ENCODE measurements around the gene NANOS3.

Gene NANOS3

DNA sequence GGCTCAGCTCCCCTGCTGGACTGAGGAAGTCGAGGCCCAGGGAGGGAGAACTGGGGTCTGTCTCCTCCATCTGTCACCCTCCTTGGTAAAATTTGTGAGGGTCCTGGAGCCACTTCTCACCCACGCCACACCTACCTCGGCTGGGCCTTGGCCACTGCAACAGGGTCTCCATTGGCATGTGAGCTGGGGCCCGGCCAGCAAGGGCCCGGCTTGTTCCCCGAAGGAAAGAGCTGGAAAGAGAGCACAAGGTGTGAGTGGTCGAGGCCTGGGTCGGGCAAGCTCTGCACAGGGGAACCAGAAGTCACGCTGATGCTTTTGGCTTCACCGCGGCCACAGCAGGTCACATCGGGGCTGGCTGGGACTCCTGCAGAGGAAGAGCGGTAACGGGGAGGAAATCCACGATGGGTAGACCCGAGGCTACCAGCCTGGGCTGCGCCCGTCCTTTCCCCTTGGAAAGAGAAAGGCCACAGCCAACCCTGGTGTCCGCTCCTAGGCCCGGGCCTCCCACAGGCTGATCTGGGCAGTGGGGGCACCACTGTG, 9.0 kb downstream of the NANOS3 start:
- DNase-seq (ENCODE audit: low read depth) = no peak

DNA sequence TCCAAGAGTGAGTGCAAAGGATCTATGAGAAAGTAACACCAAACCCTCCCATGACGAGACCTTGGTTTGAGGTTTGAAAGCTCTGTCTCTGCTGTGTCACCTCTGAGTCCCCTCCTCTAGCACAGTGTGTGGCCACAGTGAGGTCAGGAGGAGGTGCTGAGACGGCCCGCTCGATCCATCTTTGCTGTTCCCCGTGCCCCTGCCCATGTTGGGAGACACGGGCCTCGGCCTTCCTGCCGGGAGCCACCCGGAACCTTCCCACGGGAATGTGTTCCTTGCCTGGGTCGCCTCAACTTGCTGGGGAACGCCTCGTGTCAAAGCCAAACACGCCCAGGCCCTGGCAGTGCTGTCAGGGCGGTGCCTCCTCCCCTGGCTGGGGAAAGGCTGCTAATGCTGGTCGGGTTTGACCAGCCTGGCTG, 10.1 kb downstream of the NANOS3 start:
- DNase-seq (ENCODE audit: low read depth) = no peak

DNA sequence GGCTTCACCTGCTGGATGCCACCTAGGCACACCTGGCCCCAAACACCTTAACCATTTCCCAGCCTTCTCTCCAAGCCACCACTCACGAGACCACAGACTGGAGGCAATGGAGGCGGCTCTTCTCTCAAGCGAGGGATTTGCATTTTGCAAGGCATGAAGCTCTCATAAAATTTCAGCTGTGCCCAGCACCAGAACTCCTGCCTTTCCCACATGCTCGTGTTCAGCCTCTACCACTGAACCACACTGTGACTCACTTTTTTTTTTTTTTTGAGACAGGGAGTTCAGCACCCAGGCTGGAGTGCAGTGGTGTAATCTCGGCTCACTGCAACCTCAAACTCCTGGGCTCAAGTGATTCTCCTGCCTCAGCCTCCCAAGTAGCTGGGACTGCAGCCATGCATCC, 10.6 kb downstream of the NANOS3 start:
- no peak for DNase-seq (ENCODE audit: low read depth)

DNA sequence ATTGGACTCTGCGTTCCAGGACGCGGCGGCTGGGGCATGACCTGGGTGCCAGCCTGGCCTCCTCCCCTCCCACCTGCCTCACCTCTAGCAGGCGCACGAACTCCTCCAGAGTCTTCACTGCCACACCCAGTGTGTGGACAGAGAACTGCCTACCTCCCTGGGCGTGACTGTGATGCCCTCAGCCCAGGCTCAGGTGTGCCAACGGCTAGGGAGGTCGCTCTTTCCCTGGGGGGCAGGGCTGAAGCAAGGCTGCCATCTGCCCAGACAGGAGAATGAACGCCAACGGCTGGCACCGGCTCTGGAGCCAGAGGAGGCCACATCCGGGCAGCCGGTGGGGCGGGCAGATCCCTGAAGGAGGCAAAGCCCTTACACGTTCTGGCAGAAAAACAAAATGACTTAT, 11.3 kb downstream of the NANOS3 start:
- DNase-seq (ENCODE audit: low read depth) = no peak

DNA sequence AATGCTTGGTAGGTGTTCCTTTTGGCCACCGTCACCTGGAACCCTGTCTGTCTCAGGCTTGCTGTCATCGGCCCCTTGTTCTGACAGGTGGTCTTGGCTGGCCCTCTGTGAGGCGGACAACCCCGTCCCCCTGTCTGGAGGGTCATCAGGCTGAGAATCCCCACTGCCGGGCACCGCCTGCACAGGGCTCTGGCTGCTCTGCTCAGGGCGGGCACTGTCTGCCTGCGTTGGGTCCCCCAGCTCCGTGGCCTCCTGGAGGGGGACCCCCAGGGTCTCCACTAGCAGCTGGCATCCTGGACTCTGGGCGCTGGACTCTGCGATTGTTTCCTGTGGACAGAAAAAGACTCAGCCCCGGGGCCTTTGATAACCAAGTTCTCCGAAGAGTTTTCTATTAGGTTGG, 13.2 kb downstream of the NANOS3 start:
- no peak for DNase-seq (ENCODE audit: low read depth)

DNA sequence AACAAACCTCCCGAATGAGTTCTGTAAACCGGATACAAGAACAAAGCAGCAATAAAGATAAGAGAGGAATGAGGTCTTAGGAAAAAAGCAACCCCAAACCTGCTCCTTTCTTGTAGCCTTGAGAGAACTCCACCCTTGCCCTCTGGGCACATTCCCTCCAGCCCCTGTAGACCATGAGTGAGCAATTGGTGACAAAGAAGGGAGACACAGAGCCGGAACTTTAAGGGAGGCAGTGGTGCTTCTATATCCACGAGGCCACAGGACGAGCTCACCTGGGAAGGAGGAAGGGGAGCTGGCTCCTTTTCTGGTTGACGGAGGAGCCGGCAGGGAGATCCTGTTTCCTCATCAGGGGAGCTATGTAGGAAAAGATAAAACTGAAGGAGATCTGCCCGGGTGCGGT, 15.9 kb downstream of the NANOS3 start:
- no peak for DNase-seq (ENCODE audit: low read depth)

DNA sequence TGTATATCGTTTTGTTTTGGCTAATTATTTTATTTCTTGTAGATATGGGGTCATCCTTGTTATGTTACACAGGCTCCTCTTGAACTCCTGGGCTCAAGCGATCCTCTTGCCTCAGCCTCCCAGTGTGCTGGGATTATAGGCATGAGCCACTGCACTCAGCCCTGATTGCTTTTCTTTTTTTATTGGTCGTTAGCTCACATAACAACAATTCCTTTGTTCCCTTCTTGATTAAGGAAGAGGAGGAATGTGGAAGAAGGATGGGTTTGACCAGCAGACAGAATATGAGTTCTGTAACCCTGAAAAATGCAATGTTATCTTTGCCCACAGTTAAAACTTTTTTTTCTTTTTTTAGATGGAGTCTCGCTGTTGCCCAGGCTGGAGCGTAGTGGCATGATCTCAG, 17.6 kb downstream of the NANOS3 start:
- DNase-seq (ENCODE audit: low read depth) = no peak

DNA sequence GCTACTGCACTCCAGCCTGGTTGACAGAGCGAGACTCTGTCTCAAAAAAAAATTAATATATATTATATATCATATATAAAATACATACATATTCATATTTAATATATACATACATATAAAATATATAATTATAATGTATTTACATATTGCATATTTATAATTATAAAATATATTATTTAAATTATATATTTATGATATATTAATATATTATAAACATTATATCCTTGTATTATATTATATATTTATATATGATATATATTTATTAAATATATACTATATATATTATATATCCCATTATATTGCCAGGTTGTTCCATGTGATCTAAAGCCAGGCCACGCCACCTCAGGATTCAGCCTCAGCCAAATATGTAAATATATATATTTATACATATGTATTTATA, 19.3 kb downstream of the NANOS3 start:
- no peak for DNase-seq (ENCODE audit: low read depth)

DNA sequence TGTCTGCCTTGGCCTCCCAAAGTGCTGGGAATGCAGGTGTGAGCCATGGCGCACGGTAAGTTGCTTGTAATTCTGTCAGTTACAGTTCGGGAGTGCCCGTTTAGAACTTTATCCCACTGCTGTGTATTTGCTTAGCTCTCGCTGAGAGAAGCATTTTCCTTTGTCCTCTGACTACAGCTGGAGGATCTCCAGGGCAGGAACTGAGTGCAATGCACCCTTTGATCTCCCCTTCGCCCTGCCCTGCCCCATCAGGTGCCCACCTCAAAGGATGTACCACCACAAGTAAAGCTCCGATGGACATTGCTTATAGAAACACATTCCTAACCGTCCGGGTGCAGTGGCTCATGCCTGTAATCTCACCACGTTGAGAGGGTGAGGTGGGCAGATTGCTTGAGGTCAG, 22.5 kb downstream of the NANOS3 start:
- no peak for DNase-seq (ENCODE audit: low read depth)

DNA sequence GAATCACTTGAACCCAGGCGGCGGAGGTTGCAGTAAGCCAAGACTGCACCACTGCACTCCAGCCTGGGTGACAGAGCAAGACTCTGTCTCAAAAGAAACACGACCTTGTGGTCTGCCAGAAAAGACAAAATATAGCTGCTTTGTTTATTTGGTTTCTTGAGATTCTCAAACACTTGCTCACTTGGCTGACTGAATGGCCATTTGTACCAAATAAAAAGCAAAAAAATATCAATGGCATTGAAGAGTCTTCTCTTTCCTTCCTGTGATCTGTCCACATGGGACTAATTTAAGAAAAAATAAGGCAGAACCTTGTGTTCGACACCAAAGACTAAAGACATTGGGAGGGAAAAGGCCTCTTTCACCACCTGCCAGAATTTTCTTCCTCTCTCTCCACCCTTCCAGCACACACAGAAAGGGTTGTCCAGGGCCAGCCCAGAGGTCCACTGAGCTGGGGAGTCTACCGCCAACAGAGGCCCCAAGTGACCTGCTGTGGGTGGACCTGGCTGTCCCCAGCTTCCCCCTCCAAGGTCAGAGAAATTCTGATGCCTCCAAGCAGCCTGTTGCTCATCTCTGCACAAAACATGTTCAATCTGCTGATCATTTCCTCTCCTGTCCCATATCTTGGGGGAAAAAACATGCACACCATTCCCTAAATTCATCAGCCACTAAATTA, 23.1 kb downstream of the NANOS3 start:
- no peak for DNase-seq (ENCODE audit: low read depth)

DNA sequence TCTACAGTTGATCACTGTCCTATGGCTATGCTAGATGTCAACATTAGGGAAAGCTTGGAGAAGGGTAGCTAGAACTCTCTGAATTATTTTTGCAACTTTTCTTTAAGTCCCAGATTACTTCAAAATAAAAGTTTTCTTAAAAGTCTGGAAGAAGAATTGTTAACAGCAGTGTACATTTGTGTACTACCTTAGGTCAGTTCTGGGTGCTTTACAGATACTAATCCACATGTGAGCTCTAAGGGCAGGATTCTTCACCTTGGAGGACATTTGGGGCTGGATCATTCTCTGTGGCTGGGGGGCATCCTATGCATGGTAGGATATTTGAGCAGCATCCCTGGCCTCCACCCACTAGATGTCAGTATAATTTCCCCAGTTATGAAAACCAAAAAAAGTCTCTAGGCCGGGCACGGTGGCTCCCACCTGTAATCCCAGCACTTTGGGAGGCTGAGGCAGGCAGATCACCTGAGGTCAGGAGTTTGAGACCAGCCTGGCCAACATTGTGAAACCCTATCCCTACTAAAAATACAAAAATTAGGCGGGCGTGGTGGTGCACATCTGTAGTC, 26.1 kb downstream of the NANOS3 start:
- no peak for DNase-seq (ENCODE audit: low read depth)

DNA sequence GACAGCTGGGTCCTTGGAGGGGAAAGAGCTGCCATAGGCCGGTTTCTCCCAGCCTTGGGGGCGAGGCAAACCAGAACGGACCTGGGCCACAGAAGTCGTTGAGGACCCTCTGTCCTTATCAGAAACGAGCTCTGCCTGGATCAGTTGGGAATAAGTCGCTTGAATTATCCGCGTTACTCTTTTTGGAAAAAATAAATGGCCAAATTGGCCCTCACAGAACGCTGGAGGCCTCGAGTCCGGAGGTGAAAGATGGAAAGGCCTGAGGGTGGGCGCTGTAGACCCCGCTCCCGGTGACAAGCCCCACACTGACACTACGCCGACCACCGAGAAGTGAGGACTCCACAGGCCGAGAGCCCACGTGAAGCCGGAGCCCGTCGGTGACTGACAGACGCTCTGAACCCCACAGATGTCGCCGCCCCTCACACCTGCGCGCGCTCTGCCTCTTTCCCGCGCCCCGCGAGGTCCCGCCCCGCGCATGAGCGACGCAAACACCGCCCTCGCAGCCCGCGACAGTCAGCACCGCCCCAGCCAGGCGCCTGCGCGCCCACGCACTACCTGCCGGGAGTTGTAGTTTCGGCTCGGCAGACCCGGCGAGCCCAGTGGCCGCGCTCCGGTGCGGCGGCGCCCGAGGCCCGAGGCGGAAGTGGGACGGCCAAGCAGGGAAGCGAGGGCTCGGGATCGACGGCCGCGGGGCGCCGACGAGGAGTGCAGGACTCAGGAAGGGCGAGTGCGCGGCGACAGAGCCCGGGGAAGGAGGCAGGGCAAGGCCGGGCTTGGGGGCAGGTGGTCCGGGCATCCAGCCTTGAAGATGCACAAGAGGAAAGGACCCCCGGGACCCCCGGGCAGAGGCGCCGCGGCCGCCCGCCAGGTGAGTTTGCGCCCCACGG, 28.9 kb downstream of the NANOS3 start, which contains the start of the genes BRME1 and CC2D1A:
Gene BRME1 (minus strand): TSS at position 484 of the 887 bp plus-strand sequence. CDS start 1,225 bp downstream, outside the sequence.
Gene CC2D1A (plus strand): TSS at position 568 of the 887 bp plus-strand sequence. CDS start 241 bp downstream, at position 809.
- DNase-seq (ENCODE audit: low read depth) = peak; percentile 91

DNA sequence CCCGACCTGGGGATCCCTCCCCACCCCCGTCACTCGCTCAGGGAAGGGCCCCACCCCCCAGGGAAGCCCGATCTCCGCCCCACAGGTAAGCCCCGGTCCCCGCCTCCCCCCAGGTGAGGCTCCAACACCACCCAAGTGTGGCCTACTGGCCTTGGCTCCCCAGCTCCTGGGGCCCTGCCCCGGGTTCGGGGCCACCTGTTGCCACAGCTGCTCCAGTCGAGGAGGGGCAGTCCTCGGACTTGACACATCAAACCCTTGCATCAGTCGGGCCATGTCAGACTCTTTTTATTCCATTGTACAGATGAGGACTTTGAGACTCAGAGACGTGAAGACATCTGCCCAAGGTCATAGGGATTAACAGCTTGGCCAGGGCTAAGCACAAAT, 29.6 kb downstream of the NANOS3 start:
- no peak for DNase-seq (ENCODE audit: low read depth)

DNA sequence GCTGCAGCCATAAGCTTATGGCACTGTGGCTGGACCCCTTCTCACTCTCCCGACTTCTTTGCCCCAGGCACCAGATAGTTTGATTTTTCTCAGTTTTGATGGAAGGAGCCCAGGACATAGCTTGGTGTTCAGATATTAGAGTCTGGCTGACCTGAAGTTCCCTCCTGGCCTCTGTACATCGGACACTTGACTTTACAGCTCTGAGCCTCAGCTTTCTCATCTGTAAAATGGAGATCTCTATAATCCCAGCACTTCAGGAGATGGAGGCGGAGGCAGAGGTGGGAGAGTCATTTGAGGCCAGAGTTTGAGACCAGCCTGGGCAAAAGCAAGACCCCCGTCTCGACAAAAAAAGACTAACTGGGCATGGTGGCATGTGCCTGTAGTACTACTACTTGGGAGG, 30.0 kb downstream of the NANOS3 start:
- DNase-seq (ENCODE audit: low read depth) = no peak

DNA sequence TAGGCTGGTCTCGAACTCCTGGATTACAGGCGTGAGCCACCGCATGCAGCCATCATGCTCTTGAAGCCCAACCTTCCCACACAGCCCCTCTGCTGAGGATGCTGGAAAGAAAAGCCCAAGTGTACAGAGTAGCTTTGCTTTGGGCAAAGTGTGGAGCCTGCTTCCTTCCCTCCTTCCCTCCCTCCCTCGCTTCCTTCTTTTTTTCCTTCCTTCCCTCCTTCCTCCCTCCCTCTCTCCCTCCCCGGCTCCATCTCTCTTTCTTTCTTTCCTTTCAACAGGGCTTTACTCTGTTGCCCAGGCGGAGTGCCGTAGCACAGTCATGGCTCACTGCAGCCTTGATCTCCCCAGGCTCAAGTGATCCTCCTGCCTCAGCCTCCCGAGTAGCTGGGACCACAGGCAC, 31.7 kb downstream of the NANOS3 start:
- DNase-seq (ENCODE audit: low read depth) = no peak

DNA sequence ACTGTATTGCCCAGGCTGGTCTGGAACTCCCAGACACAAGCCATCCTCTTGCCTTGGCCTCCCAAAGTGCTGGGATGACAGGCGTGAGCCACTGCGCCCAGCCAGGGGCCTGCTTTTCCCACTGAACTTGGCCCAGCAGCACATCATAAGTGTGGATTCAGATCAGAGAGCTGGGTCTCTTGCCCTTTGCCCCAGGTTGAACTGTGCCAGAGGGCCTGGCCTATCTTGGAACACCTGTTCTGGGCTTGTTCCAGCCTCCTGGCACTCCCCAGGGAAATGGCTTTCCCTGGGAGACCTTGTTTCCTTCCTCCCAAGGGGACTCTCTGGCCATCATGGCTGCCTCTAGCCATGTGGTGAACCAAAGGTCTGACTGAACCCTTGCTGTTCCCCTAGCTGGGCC, 32.5 kb downstream of the NANOS3 start:
- DNase-seq (ENCODE audit: low read depth) = no peak

DNA sequence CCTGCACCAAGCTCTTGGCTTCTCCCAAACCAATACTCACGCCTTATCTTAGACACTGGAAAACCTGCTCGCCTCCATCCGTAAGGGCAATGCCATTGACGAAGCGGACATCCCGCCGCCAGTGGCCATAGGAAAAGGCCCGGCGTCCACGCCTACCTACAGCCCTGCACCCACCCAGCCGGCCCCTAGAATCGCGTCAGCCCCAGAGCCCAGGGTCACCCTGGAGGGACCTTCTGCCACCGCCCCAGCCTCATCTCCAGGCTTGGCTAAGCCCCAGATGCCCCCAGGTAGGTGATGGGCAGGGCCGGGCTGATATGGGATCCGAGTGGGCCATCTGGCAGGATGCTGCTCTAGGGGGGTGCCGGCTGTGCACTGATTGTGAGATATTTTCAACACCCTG, 36.4 kb downstream of the NANOS3 start:
- no peak for DNase-seq (ENCODE audit: low read depth)

DNA sequence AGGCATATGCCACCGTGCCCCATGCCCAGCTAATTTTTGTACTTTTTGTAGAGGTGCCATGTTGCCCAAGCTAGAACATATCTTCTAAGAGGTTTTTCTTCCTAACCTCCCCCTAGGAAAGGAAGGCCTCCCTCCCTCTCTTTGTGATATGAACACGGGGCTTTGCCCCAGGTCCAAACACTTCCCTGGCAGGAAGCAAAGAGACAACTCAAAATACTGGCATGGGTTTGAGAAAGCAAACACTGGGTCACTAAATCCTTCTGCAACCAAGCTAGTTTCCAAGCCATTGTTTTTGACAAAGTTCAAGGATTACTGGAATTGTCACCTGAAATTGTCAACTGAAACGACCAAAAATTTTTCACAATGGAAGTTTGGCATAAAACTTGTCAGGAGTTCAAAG, 37.8 kb downstream of the NANOS3 start:
- no peak for DNase-seq (ENCODE audit: low read depth)

DNA sequence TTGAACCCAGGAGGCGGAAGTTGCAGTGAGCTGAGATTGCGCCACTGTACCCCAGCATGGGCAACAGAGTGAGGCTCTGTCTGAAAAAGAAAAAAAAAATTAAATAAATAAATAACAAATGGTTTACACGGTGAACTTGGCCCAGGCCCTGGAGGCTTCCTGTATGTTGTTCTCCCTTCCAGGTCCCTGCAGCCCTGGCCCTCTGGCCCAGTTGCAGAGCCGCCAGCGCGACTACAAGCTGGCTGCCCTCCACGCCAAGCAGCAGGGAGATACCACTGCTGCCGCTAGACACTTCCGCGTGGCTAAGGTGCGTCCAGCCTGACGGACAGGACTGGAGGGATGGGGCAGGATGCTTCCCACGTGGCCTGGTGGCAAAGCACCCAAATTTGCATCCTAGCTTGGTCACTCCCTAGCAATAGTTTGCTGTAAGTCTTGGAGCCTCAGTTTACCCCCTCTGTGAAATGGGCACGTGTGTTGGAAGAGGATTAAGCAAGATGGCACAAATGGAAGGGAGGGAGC, 41.0 kb downstream of the NANOS3 start:
- no peak for DNase-seq (ENCODE audit: low read depth)

DNA sequence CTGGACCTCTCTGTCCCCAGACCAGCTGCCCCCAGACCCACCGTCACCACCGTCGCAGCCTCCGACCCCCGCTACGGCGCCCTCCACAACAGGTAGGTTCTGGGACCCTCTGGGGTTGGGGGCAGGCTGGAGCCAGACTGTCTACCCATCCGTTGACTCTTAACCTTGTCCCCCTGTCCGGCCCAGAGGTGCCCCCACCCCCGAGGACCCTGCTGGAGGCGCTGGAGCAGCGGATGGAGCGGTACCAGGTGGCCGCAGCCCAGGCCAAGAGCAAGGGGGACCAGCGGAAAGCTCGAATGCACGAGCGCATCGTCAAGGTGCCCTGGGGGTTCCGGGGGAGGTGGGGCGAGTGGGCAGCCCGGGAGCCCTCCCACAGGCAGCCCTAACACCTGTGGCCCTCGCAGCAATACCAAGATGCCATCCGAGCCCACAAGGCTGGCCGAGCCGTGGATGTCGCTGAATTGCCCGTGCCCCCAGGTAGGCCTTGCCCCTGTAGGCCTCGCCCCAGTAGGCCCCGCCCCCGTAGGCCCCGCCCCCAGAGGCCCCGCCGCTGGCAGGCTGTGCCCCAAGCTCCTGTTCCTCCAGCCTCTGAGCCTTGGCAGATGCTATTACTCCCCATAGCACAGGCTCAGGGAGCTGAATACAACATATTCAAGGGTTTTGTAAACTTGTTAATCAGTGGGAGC, 41.9 kb downstream of the NANOS3 start:
- no peak for DNase-seq (ENCODE audit: low read depth)

DNA sequence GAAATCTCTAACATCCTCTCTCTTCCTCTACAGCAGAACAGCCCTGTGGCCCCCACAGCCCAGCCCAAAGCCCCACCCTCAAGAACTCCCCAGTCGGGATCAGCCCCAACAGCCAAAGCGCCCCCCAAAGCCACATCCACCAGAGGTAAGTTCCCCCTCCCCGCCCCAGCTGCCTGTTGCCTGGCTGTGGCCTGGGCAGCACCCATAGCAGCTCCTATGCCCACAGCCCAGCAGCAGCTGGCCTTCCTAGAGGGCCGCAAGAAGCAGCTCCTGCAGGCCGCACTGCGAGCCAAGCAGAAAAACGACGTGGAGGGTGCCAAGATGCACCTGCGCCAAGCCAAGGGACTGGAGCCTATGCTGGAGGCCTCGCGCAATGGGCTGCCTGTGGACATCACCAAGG, 43.6 kb downstream of the NANOS3 start:
- no peak for DNase-seq (ENCODE audit: low read depth)

All from stimulated activated CD8-positive, alpha-beta memory T cell treated with anti-CD3 and anti-CD28 coated beads, Interleukin-12 subunit alpha, Interleukin-12 subunit beta, amount 100 ng/mL, for 1 hour (primary cell).